ENCODE measurements around the gene DDX11. TPM values are rescaled to one million over a fixed set of nuclear protein-coding genes. Genes with fewer than 3 reads are reported as not detected.
"Not testable (repeated sequence)": the region's sequence is repeated elsewhere in the genome, so short reads cannot be mapped to it uniquely, and the experiment has no call there.

The DDX11 gene
- total RNA-seq, 2 experiments from 2014 or later: 196 TPM

- H3K27me3 Mint-ChIP-seq; H3K9me3 Mint-ChIP-seq; H3K4me3 Mint-ChIP-seq; DNase-seq; ATAC-seq (ENCODE audit: low read depth); POLR2A ChIA-PET: not testable (repeated sequence)
- Mint-ChIP-seq H3K27ac (peak overlapping the region; percentile 43), H3K4me1 (peaks cover 38% of the 10 kb centered on the region), H3K36me3 (peaks cover 13% of the 10 kb centered on the region)
Observed at GRCh38 chr12:31077095-31077494, 3.4 kb downstream of the DDX11 start.

- POLR2A ChIA-PET; ATAC-seq (ENCODE audit: low read depth); H3K27me3 Mint-ChIP-seq; H3K4me3 Mint-ChIP-seq; H3K9me3 Mint-ChIP-seq; DNase-seq; H3K27ac Mint-ChIP-seq: not testable (repeated sequence)
- Mint-ChIP-seq H3K4me1 (peaks cover 33% of the 10 kb centered on the region), H3K36me3 (peaks cover 13% of the 10 kb centered on the region)
Observed at GRCh38 chr12:31077998-31078397, 4.3 kb downstream of the DDX11 start.

GRCh38 chr12:31079421-31079820 lies 5.8 kb downstream of the DDX11 start:
- DNase-seq; H3K27me3 Mint-ChIP-seq; H3K27ac Mint-ChIP-seq; H3K36me3 Mint-ChIP-seq; H3K9me3 Mint-ChIP-seq; POLR2A ChIA-PET; H3K4me3 Mint-ChIP-seq; ATAC-seq (ENCODE audit: low read depth): not testable (repeated sequence)
- peaks cover 27% of the 10 kb centered on the region for H3K4me1 Mint-ChIP-seq

GRCh38 chr12:31080221-31080620 lies 6.6 kb downstream of the DDX11 start:
- peak overlapping the region; percentile 40 for H3K27ac Mint-ChIP-seq
- H3K9me3 Mint-ChIP-seq; DNase-seq; H3K27me3 Mint-ChIP-seq; ATAC-seq (ENCODE audit: low read depth); POLR2A ChIA-PET; H3K36me3 Mint-ChIP-seq: not testable (repeated sequence)
- peaks cover 25% of the 10 kb centered on the region for H3K4me1 Mint-ChIP-seq
- H3K4me3 Mint-ChIP-seq: peak overlapping the region; percentile 35

- H3K9me3 Mint-ChIP-seq; POLR2A ChIA-PET; ATAC-seq (ENCODE audit: low read depth); H3K36me3 Mint-ChIP-seq; H3K4me3 Mint-ChIP-seq; H3K27me3 Mint-ChIP-seq; DNase-seq: not testable (repeated sequence)
- H3K27ac Mint-ChIP-seq: peak overlapping the region; percentile 3
- peaks cover 20% of the 10 kb centered on the region for H3K4me1 Mint-ChIP-seq
Observed at GRCh38 chr12:31081274-31081673, 7.6 kb downstream of the DDX11 start.

GRCh38 chr12:31084241-31084640 lies 10.6 kb downstream of the DDX11 start:
- H3K4me3 Mint-ChIP-seq; H3K9me3 Mint-ChIP-seq; ATAC-seq (ENCODE audit: low read depth); H3K36me3 Mint-ChIP-seq; DNase-seq; POLR2A ChIA-PET; H3K27me3 Mint-ChIP-seq; H3K27ac Mint-ChIP-seq: not testable (repeated sequence)
- H3K4me1 Mint-ChIP-seq: peaks cover 11% of the 10 kb centered on the region

- POLR2A ChIA-PET, H3K4me3 Mint-ChIP-seq, H3K36me3 Mint-ChIP-seq, H3K4me1 Mint-ChIP-seq, DNase-seq, H3K27ac Mint-ChIP-seq, H3K27me3 Mint-ChIP-seq, H3K9me3 Mint-ChIP-seq: not testable (repeated sequence)
- peak; percentile 41 for ATAC-seq (ENCODE audit: low read depth)
Observed at GRCh38 chr12:31086032-31086431, 12.4 kb downstream of the DDX11 start.

GRCh38 chr12:31087486-31087885 lies 13.8 kb downstream of the DDX11 start:
- H3K27ac Mint-ChIP-seq; H3K4me3 Mint-ChIP-seq; H3K9me3 Mint-ChIP-seq; DNase-seq; H3K4me1 Mint-ChIP-seq; POLR2A ChIA-PET; ATAC-seq (ENCODE audit: low read depth); H3K36me3 Mint-ChIP-seq; H3K27me3 Mint-ChIP-seq: not testable (repeated sequence)

- H3K27me3 Mint-ChIP-seq; POLR2A ChIA-PET; H3K27ac Mint-ChIP-seq; ATAC-seq (ENCODE audit: low read depth); H3K9me3 Mint-ChIP-seq; H3K36me3 Mint-ChIP-seq; H3K4me1 Mint-ChIP-seq; H3K4me3 Mint-ChIP-seq; DNase-seq: not testable (repeated sequence)
Observed at GRCh38 chr12:31087956-31088355, 14.3 kb downstream of the DDX11 start.

- H3K27me3 Mint-ChIP-seq: no peaks in the 10 kb centered on the region
- no peak for ATAC-seq (ENCODE audit: low read depth)
- POLR2A ChIA-PET: no interaction called here
Observed at GRCh38 chr12:31089072-31089471, 15.4 kb downstream of the DDX11 start.

GRCh38 chr12:31091629-31092028 lies 18.0 kb downstream of the DDX11 start:
- H3K4me3 Mint-ChIP-seq; H3K27ac Mint-ChIP-seq; ATAC-seq (ENCODE audit: low read depth); POLR2A ChIA-PET; H3K36me3 Mint-ChIP-seq; H3K9me3 Mint-ChIP-seq; H3K4me1 Mint-ChIP-seq; H3K27me3 Mint-ChIP-seq; DNase-seq: not testable (repeated sequence)

More at GRCh38 chr12:31089072-31089471, 15.4 kb downstream of the DDX11 start:
- no peak overlapping the region for H3K4me3 Mint-ChIP-seq
- DNase-seq: no peak
- no peaks in the 10 kb centered on the region for H3K9me3 Mint-ChIP-seq
- no peaks in the 10 kb centered on the region for H3K4me1 Mint-ChIP-seq
- H3K27ac Mint-ChIP-seq: no peak overlapping the region
- no peaks in the 10 kb centered on the region for H3K36me3 Mint-ChIP-seq

- H3K4me1 Mint-ChIP-seq; H3K4me3 Mint-ChIP-seq; ATAC-seq (ENCODE audit: low read depth); POLR2A ChIA-PET; DNase-seq; H3K9me3 Mint-ChIP-seq; H3K27ac Mint-ChIP-seq; H3K27me3 Mint-ChIP-seq; H3K36me3 Mint-ChIP-seq: not testable (repeated sequence)
Observed at GRCh38 chr12:31092718-31093117, 19.1 kb downstream of the DDX11 start.

- ATAC-seq (ENCODE audit: low read depth); H3K27ac Mint-ChIP-seq; H3K4me3 Mint-ChIP-seq; H3K9me3 Mint-ChIP-seq; H3K27me3 Mint-ChIP-seq; H3K4me1 Mint-ChIP-seq; H3K36me3 Mint-ChIP-seq; POLR2A ChIA-PET; DNase-seq: not testable (repeated sequence)
Observed at GRCh38 chr12:31095080-31095860, 21.6 kb downstream of the DDX11 start.

GRCh38 chr12:31096251-31097065 lies 22.8 kb downstream of the DDX11 start:
- H3K27ac Mint-ChIP-seq; H3K4me1 Mint-ChIP-seq; POLR2A ChIA-PET; DNase-seq; H3K9me3 Mint-ChIP-seq; ATAC-seq (ENCODE audit: low read depth); H3K27me3 Mint-ChIP-seq; H3K36me3 Mint-ChIP-seq; H3K4me3 Mint-ChIP-seq: not testable (repeated sequence)
